NT2/D1 (cell line): ENCODE results near the gene B9D1.

ENCODE experiments used
- YY1 ChIP-seq: IDR thresholded peaks from 2 replicates; pipeline ENCODE4 v1.6.1; 2011; ENCODE audit not compliant: insufficient read length, insufficient read depth
- ZNF274 ChIP-seq: IDR thresholded peaks from 2 replicates; pipeline ENCODE4 v1.6.1; 2011; ENCODE audit warnings: mild to moderate bottlenecking, low read depth, low read length

DNA sequence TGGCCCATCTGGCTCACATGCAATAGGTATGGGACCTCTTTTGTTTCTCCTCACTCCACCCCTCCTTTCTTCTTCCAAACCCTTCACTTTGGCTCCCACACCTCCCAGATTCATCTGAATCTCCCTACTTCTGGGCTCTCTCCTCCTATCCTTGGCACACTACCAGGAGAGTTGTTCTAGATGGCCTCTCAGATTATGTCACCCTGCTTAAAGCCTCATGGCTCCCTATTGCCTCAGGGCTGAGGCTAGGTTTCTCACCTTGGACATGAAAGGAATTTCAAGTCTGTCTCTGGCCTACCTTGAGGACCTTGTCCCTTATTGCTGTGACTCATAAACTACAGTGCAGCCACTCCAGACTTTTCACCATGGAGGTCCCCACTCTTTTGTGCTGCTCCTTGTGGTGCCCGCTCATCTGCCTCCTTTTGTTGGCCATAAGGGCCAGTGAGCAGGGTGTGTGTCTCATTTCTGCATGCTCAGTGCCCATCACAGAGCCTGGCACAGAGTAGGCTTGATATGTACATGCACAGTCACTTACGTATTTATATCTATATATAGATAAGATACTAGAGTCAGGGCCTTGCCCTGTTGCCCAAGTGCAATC lies 25.5 kb upstream of the B9D1 start:
- TF ChIP-seq YY1 = no peak
- no peak for TF ChIP-seq ZNF274
